SKM-1 treated with dmso at 0.1 percent for 144 hours (cell line): ENCODE data around the gene MAPKAP1.
"Not testable (repeated sequence)": the region's sequence is repeated elsewhere in the genome, so short reads cannot be mapped to it uniquely, and the experiment has no call there.

ENCODE experiments used
- DNase-seq: peaks from one replicate; lab custom pipeline; 2025; ENCODE audit not compliant: unreplicated experiment; lab: John Stamatoyannopoulos, UW

The MAPKAP1 gene

DNA sequence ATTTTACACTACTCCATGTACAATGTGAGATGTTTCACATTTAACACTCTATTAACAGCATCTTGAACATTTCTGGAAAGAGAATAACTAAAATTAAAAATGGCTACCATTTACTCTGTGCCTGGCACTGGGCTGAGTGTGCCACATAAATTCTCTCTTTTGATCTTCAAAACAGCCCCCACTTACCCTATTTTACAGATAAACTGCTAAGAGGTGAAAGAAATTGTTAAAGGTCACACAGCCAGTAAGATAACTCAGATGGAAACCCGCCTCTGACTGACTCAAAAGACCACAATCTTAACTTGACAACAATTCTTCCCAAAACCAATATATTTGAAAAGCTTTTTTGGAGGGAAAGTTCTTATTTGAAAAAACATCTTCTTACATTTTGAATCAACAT, 97.3 kb downstream of the MAPKAP1 start:
- DNase-seq = no peak

DNA sequence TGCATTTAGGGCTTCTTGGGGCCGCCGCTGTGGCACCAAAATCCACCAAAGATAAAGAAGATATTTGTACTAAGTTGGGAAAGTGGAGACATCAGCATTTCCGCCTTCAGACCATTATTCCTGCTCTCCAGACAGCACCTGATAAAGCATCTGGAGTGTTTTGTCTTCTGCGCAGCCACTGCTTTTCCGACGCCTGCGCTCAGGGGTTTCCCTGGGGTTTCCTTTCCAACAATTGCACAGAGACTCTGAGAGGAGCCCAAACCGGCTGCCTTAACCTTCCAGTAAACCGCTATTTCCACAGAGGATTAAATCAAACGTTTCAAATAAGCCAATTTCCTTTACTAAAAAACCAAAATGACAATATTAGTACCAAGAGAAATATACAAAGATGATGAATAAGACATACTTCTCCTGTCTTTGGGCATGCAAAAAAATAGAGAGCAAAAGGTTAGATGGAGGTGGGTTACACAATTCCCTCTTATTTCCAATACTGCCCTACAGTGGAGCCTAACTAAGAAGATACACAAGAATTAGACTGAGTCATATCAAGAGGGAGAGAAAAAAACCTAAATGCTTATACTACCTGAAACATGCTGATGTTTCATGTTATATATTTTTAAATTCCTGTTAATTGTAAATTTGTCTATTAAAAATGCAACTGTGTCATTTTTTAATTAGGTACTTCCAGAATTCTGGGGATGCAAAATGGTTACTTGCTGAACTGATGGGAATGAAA, 98.4 kb downstream of the MAPKAP1 start:
- DNase-seq = no peak

DNA sequence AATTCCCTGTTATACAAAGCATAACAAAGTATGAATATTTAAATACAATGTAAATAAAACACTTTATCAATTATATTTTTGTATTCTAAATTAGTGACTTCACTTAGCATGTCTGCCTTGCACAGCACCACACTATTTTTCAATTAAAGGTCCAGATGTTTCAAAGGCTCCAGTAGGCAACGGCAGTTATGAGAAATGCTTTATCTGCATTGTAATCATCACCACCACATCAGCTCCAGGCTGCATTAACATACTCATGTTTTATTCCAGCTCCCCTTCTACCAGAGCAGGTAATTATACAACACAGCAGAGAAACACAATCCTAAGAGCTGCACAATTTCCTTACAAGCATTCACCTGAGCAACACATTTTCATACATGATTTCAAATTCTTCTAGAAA, 102.8 kb downstream of the MAPKAP1 start:
- no peak for DNase-seq

DNA sequence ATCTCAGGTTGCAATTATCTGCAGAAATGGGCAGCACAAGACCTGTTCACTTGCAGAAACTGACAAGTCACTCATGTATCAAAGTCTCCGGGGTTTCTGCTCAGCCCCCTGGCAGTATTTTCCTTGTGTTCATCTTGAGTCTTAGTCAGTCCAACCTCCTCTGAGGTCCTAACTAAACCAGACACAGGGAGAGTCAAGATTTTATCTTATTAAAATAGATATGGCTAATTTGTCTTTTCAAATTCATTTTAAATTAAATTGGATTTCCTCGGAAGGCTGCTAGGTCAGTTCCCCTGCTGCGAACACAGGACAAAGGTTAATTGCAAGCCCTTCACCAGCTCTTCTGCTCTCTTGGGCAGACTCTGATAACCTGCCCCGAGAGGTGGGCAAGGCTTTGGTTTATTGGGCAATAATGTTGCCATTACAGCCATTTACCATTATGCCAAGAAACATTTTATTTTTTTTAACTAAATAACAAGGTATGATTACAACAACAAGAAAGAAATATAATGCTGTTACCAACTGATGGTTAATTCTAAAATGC, 103.5 kb downstream of the MAPKAP1 start:
- DNase-seq = no peak

DNA sequence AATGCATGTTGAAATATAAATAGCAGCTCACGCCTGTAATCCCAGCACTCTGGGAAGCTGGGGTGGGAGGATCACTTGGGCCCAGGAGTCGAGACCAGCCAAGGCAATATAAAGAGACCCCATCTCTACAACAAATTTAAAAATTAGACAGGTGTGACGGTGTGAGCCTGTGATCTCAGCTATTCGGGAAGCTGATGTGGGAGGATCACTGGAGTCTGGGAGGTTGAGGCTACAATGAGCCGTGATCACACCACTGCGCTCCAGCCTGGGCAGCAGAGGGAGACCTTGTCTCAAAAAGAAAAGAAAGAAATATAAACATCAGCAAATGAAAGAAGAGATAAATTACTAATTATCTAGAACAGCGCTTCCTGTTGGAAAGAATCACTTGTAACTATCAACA, 105.0 kb downstream of the MAPKAP1 start:
- no peak for DNase-seq

DNA sequence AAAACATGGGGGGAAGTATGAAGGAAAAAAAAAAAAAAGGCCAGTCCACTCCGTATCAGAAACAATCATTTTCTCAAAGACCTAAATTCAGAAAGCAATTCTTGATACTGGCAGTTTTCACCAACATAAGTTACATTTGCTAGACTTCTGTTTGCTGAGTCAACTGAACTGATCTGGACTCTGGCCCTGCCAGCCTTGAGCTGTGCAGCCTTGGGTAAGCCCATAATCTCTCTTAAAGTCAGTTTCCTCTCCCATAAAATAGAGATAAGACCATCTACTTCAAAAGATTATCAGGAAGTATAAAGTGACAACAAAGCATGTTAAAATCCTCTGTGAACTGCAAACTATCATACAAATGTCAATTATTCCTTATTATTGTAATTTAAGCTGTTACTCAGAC, 106.8 kb downstream of the MAPKAP1 start:
- no peak for DNase-seq

DNA sequence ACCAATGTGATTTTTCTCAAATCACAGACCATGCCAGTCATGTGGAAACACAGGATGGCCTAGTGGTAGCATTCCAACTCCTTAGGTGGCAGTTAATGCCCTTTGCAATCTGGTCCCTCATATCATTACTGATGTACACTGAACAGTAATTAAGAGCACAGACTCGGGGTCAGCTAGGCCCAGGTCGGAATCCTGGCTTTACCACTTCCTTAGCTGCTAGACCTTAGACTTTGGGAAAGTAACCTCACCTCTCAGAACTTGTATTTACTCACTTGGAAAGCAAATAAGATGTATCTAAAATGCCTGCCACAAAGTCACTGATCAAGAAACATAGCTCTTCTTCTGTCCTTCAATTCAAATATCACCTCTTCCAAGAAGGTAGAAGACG, 112.8 kb downstream of the MAPKAP1 start:
- DNase-seq = no peak

DNA sequence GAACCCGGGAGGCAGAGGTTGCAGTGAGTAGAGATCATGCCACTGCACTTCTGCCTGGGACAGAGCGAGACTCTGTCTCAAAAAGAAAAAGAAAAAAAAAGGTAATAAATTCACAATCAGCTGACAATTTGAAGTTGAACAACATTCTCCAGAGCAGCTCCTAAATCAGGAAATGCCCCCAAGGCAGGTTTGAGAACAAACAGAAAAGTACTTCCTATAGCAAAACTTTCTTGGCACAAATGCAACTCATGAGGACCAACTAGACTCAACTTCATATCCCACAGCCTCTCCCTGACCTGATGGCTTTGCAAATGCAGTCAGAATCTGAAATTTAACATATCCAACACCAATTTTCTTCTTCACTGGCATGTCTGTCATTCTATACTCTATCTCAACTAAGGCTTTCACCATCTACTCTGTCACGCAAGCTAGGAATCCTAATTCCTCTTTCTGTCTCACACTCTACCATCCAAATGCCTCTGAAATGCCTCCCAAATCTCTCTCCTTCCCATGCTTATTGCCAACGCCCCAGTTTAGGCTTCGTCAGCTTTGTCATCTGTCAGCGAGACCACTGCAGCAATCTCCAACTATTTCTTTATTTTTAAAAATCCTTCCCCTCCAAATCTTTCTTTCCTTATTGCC, 113.3 kb downstream of the MAPKAP1 start:
- DNase-seq = no peak

DNA sequence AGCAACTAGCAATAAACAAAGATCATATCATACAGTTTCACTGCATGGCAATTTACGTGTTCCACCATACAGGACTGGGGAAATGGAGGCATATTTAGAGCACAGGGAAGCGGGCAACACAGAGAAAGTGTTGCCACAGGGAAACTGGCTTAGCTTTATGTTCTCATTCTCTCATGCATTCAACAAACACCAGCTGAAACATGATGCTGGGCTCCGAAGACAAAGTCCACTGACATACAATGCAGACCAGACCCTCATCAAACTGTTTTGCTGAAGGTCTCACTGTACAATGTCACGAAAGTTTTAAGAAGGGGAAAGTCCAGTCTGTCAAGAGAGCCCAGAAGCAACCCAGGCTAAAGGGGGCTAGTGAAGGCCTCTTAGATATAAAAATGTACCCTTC, 115.1 kb downstream of the MAPKAP1 start:
- no peak for DNase-seq

DNA sequence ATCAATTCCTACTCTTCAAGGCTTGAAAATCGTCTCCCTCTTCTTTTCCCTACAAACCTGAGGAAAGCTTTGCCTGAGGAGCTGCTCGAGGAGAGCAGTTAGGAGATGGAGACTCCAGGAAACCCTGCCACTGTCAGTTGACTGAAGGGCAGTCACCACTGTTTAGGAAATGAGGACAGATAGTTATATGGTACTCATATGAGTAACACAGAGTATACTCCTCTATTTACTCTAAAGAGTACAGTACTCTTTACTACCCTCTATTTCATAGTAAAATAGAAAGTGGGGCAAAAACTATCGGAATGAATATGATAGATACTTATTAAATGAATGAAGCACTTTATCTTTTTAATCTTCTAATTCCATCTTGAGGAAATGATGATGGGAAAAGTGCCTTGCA, 115.8 kb downstream of the MAPKAP1 start:
- DNase-seq = no peak

DNA sequence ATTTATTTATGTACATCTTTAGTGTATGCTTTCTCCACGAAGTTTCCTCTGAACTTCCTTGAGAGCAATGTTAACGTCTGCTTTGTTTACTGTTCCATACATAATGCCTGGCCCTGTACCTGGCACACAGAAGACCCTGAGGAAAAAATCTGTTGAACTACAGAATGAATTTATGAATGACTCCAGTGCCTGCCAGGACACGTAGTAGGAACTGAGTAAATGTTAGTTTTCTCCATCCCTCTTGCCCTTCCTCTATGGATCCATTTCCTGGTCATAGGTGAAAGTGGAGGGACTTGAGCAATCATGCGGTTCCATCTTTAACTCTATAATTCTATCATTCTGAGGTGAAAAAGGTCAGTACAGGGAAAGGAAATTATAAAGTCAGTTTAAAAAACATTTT, 117.7 kb downstream of the MAPKAP1 start:
- DNase-seq = no peak

DNA sequence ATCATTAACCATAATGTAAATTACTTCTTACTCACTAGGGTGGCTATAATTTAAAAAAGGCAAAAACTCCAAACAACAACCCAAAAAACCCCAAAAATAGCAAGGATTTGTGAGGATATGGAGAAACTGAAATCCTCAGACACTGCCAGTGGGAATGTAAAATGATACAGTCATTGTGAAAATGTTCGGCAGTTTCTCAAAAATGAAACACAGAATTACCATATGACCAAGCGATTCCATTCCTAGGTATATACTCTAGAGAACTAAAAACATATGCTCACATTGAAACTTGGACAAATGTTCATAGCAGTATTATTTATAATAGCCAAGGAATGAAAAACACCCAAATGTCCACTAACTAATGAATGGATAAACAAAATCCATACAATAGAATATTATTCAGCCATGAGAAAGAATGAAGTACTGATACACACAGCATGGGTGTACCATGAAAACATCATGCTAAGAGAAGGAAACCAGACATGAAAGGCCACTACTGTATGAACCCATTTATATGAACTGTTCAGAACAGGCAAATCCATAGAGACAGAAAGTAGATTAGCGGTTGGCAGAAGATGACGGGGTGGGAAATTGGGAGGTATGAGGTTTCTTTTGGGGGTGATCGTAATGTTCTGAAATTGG, 119.1 kb downstream of the MAPKAP1 start:
- DNase-seq = no peak

DNA sequence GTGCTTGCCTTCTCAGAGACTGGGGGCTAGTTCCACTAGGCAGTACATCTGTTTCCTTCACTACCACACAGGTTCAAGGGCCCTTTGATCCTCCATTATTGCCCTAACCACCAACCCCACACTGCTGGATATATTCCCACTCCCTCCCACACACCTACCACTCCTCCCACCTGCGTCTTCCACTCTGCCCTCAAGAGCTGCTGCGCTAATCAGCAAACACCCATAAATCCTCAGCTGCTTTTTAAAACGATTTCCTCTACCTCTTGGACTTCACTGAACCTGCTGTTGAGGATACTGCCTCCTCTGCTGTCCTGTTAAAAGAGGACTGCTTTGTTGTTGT, 120.9 kb downstream of the MAPKAP1 start:
- DNase-seq = no peak

DNA sequence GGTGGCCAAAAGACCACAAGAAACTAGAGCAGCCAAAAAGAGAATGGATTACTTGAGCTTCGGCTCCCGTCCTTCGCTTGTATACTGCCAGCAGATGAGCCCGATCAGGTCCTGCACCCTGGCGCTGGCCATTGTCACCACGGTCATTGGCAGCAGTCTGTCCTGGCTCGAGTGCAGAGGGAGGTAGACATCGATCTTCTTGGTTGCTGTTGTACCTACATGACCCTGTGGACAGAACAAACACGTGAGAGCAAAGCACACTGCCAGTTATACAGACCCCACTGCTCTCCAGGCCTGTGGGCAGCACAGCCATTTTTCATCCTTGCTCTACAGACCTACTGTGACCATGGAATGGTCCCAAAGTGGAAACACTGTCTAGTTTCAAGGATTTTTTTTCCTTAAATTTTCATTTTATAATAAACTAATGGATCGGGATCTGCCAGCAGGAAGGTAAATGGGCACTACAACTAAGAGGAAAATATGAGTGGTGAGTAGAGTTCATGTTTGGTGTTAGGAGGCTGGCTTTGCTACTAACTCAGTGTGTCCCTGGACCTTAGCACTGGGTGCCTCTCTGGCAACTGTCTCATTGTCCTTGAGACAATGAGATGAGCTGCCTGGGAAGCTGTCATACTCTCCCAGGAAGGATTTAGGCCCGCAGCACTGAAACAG, 121.4 kb downstream of the MAPKAP1 start:
- DNase-seq = no peak

DNA sequence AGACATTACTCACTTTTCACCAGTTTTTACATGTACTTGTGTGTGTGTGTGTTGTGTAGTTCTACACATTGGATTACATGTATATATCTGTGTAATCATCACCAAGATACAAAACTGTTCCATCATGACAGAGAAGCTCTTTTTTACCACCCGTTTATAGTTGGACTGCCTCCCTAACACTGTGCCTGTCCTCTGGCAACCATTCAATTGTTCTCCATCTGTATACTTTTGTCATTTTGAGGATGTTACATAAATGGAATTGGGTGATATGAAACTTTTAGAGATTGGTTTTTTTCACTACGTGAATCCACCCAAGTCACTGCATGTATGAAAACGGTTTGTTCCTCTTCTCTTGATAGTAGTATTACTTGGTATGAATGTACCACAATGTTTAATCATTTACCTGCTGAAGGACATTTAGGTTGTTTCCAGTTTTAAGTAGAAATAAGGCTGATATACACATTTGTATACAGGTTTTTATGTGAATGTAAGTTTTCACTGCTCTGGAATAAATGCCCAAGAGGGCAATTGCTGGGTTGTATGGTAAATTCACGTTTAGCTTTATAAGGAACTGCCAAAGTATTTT, 126.2 kb downstream of the MAPKAP1 start:
- no peak for DNase-seq

DNA sequence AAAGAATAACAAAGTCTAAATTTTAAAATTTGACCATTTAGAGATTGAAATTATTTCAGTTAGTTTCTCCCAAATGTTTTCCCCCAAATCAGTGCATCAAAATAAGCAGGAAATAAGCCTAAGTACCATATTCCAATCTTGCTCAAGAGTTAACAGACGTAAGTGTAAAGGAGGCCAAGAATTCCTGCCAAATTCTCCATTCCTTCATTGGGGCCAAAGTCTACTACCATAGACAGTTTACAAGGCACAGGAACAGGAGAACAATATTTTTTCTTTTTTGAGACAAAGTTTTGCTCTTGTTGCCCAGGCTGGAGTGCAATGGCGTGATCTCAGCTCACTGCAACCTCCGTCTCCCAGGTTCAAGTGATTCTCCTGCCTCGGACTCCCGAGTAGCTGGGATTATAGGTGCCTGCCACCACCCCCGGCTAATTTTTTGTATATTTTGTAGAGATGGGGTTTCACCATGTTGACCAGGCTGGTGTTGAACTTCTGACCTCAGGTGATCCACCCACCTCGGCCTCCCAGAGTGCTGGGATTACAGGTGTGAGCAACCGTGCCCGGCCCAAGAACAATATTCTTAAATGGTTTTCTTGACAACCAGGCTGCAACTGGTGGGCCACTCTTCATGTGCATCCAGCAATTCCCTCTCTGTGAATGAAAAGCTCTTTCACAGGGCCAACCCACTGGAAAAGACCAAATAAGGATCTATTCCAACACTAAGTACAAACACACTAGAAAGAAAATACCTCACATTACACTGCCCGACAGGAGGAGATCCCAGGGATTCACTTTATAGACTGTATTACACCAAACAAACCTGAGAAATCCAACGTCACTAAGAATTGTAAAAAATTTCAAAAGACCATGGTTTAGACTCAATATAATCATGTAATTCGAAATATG, 127.7 kb downstream of the MAPKAP1 start:
- no peak for DNase-seq

DNA sequence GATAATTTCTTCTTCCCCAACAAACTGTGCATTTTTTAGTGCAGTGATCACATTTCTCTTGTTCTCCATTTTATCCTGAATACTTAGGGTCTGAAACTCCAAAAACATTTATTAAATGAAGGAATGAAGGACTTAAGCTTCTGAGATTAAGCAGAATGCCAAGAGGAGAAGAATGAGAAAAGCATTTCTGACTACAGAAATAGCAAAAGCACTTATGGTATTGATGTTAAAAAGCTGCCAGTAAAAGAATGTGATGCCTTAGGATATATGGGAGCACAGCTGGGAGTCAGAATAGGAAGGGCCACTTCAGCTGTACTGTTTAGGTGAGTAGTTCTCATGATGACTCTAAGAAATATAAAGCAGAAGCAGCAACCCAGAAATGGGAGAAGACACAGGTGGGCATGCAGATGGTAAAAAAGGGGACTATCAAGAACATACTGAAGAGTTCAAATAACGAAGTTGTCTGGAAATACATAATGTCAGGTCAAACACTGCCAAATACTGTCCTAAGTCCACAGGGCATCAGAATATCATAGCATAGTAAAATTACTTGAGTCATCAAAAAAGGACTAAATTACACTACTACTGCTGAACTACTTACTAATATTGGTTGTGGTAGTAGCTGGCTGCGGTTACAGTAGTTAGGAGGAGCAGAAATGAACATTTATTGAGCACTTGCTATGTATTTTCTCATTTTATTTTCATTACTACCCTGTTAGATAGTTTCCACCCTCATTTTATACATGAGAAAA, 132.7 kb downstream of the MAPKAP1 start:
- DNase-seq = no peak

DNA sequence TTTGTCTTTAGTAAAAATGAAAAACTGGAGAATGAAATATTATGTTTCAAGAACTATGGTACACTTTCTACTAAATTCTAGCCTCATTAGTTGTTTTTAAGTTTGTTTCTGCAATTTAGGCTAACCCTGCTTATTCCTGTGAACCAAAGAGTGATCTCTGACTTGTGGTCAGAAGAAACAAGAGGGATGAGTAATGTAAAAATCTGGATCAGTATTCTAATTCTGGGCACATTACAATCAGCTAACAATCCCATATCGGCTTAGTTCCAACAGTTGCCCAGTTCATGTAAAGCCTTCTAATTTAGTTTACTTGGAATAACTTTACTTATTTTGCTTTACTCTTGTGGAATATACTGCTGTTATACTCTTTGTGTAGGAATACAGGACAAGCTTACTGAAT, 134.5 kb downstream of the MAPKAP1 start:
- DNase-seq = not testable (repeated sequence)

DNA sequence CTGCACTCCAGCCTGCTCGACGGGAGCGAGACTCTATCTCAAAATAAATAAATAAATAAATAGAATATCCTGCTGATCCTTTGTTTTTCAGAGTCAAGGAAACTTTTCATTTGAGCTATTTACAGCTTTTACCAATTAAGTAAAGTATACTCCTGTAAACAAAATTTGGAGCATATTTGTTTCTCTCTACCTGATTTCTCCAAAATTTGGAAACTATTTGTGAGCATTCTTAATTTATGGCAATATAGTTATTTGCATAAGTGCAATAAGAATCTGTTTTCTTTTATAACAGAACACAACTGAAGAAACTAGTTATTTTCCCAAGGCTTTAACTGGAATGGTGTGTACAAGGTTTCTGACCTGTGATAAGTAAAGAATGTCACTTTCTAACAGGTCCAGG, 135.2 kb downstream of the MAPKAP1 start:
- DNase-seq = not testable (repeated sequence)

DNA sequence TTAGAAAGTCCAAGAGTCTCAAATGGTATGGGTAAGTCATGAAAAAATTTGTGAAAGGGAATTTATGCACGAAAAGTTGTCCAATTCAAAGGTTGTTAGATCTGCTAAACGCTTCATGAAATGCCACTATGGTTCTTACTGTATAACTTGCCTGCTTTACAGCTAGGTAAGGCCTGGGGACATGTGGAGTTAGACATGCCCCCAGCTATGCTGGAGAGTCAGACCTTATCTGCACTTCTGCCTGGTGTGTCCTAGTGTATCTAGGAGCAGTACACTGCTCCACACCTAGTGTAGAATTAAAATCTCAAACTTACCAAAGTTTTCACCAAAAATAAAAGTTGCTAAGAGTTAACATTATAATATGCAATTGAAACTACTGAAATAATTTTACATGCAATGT, 136.8 kb downstream of the MAPKAP1 start:
- no peak for DNase-seq
